ENCODE data around the gene PDYN.

GRCh38 chr20:1937316-1937976 is 56.4 kb downstream of the PDYN start:
- TF ChIP-seq, protein P1, sequence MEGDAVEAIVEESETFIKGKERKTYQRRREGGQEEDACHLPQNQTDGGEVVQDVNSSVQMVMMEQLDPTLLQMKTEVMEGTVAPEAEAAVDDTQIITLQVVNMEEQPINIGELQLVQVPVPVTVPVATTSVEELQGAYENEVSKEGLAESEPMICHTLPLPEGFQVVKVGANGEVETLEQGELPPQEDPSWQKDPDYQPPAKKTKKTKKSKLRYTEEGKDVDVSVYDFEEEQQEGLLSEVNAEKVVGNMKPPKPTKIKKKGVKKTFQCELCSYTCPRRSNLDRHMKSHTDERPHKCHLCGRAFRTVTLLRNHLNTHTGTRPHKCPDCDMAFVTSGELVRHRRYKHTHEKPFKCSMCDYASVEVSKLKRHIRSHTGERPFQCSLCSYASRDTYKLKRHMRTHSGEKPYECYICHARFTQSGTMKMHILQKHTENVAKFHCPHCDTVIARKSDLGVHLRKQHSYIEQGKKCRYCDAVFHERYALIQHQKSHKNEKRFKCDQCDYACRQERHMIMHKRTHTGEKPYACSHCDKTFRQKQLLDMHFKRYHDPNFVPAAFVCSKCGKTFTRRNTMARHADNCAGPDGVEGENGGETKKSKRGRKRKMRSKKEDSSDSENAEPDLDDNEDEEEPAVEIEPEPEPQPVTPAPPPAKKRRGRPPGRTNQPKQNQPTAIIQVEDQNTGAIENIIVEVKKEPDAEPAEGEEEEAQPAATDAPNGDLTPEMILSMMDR (conservative IDR thresholded peaks at IDR 0.05; ENCODE audit: low read depth, low read length): no peak
- TF ChIP-seq EZH2 (IDR thresholded peaks at IDR 0.05; ENCODE audit: borderline replicate concordance, low read depth, low read length, poor library complexity, severe bottlenecking): no peak
